ENCODE data around the gene MAP4. TPM values are rescaled to one million over a fixed set of nuclear protein-coding genes. Genes with fewer than 3 reads are reported as not detected.

The MAP4 gene
- total and polyA plus RNA-seq, 8 donors, result 31.0 to 146 (median 92.4) TPM

DNA sequence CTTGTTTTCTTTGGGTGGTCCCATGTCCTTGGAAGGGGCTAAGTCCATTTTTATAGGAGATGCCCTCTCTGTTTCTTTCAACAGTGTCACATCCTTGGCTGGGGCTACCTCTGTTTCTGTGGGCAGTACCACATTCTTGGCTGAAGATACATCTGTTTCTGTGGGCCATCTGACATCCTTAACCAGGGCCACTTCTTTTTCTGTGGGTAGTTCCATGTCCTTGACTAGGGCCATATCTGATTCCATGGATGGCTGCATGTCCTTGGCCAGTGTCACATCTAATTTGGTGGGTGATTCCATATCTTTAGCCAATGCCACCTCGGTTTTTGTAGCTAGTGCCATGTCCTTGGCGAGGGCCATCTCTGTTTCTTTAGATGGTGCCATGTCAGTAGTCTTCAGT lies 99.5 kb downstream of the MAP4 start:
- Histone ChIP-seq H3K4me3 (no peak overlapping the region), H3K4me1 (no peaks in the 10 kb centered on the region), H3K27me3 (no peaks in the 10 kb centered on the region), H3K9me3 (no peaks in the 10 kb centered on the region), H3K27ac (no peak overlapping the region), H3K36me3 (peaks cover 41 to 99% (median 92%) of the 10 kb centered on the region in 4 donors)
- intact Hi-C loops (cut with DNase I; ENCODE audit: low total_unique reads), result no loop called here
- WGBS, 5 donors, result 96 to 100% (median 97%) methylated on average over 2 of the region's 2 CpGs
- no peak for TF ChIP-seq POLR2AphosphoS5 (IDR thresholded peaks at IDR 0.05)
- TF ChIP-seq, protein P1, sequence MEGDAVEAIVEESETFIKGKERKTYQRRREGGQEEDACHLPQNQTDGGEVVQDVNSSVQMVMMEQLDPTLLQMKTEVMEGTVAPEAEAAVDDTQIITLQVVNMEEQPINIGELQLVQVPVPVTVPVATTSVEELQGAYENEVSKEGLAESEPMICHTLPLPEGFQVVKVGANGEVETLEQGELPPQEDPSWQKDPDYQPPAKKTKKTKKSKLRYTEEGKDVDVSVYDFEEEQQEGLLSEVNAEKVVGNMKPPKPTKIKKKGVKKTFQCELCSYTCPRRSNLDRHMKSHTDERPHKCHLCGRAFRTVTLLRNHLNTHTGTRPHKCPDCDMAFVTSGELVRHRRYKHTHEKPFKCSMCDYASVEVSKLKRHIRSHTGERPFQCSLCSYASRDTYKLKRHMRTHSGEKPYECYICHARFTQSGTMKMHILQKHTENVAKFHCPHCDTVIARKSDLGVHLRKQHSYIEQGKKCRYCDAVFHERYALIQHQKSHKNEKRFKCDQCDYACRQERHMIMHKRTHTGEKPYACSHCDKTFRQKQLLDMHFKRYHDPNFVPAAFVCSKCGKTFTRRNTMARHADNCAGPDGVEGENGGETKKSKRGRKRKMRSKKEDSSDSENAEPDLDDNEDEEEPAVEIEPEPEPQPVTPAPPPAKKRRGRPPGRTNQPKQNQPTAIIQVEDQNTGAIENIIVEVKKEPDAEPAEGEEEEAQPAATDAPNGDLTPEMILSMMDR (IDR thresholded peaks at IDR 0.05), result no peak
- no peak for TF ChIP-seq EP300 (IDR thresholded peaks at IDR 0.05)
- TF ChIP-seq POLR2A (IDR thresholded peaks at IDR 0.05), result no peak
- DNase-seq, result no peak

DNA sequence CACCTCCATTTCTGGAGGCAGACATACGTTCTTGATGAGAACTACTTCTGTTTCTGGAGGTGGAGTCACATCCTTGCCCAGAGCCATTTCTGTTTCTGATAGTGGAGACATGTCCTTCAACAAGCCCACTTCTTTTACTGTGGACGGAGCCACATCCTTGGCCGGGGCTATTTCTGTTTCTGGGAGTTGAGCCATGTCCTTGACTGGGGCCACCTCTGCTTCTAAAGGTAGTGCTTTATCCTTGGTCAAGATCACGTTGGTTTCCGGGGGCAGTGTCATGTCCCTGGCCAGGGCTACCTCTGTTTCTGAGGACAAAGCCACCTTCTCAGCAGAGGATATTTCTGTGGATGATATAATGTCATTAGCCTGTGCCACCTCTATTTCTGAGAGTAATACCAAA lies 100.0 kb downstream of the MAP4 start:
- intact Hi-C loops (cut with DNase I; ENCODE audit: low total_unique reads), result no loop called here
- H3K4me3 ChIP-seq, result no peak overlapping the region
- WGBS, 5 donors, result 75 to 92% (median 83%) methylated on average over 2 to 5 of the region's 5 CpGs

DNA sequence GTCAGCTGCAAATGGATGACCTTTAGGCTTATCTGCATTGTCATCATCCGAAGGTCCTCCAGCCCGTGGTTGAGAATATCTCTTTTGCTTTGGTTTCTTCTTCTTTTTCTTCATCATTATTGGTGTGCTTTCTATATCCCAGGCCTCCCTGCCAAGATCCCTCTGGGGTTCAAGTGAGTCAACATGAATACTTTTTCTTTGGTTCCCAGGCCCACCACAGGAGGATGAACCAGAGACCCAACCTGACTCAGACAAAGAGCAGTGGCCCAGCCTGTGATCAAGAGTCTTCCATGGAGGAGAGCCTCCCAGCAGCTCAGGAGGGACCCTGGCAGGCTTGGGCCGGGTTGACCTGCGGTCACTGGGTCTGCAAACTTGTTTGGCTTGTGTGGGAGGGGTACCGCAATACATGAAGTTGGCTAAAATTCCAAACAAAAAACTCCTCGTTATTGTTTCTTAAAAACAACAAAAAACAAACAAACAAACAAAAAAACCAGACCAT lies 104.2 kb downstream of the MAP4 start:
- no peak for TF ChIP-seq POLR2AphosphoS5 (IDR thresholded peaks at IDR 0.05)
- no peak for TF ChIP-seq EP300 (IDR thresholded peaks at IDR 0.05)
- TF ChIP-seq POLR2A (IDR thresholded peaks at IDR 0.05), result no peak
- TF ChIP-seq, protein P1 (IDR thresholded peaks at IDR 0.05), result no peak
- Histone ChIP-seq H3K27ac (no peak overlapping the region), H3K9me3 (no peaks in the 10 kb centered on the region), H3K4me1 (peaks cover 0 to 7% (median 0%) of the 10 kb centered on the region in 4 donors), H3K36me3 (peaks cover 34 to 90% (median 81%) of the 10 kb centered on the region in 4 donors), H3K4me3 (no peak overlapping the region), H3K27me3 (no peaks in the 10 kb centered on the region)
- no peak for DNase-seq
- 90 to 92% (median 92%) methylated on average over 6 of the region's 6 CpGs for WGBS, 5 donors
- intact Hi-C loops (cut with DNase I; ENCODE audit: low total_unique reads), result no loop called here

More for the DNA sequence above, 100.0 kb downstream of the MAP4 start:
- H3K27ac ChIP-seq, result no peak overlapping the region
- no peaks in the 10 kb centered on the region for H3K4me1 ChIP-seq
- TF ChIP-seq EP300 (IDR thresholded peaks at IDR 0.05), result no peak
- TF ChIP-seq POLR2AphosphoS5 (IDR thresholded peaks at IDR 0.05), result no peak
- TF ChIP-seq, protein P1 (IDR thresholded peaks at IDR 0.05), result no peak
- no peak for TF ChIP-seq POLR2A (IDR thresholded peaks at IDR 0.05)
- peaks cover 41 to 99% (median 92%) of the 10 kb centered on the region in 4 donors for H3K36me3 ChIP-seq
- no peaks in the 10 kb centered on the region for H3K9me3 ChIP-seq
- DNase-seq, result no peak
- H3K27me3 ChIP-seq, result no peaks in the 10 kb centered on the region

DNA sequence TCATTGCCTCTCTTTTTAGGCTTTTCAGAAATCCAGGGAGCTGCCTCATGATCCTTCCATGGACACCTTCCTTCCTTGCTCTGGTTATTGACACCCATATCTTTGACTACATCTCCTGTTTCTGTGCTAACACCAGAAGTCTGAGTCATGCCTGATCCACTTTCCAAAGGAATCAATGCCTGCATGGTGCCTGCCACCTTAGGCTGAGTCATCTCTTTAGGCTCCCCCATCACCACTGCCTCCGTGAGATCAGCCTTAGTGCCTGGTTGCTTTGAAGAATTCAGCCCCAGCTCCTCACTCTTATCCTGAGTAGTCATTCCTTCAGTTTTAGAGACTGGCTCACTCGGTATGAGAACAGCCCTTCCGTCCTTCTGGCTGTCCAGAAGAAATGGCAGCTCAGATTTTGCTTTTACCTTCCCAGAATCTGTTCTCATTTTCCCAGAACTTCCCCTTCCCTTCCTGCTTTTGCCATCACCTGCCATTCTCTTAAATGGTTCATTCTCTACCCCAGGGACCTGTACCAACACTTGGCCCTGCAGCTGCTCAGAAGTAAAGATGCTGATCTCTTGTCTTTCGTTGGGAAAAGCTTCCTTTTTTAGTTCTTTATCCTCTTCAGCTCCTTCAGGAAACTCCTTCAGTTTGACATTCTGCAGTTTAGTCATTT lies 105.3 kb downstream of the MAP4 start:
- intact Hi-C loops (cut with DNase I; ENCODE audit: low total_unique reads), result no loop called here
- no peak for DNase-seq
- Histone ChIP-seq H3K27me3 (no peaks in the 10 kb centered on the region), H3K9me3 (no peaks in the 10 kb centered on the region), H3K36me3 (peaks cover 25 to 87% (median 79%) of the 10 kb centered on the region in 4 donors), H3K27ac (no peak overlapping the region), H3K4me3 (no peak overlapping the region), H3K4me1 (peaks cover 0 to 7% (median 0%) of the 10 kb centered on the region in 4 donors)
- TF ChIP-seq, protein P1 (IDR thresholded peaks at IDR 0.05), result no peak
- no peak for TF ChIP-seq POLR2AphosphoS5 (IDR thresholded peaks at IDR 0.05)
- no peak for TF ChIP-seq EP300 (IDR thresholded peaks at IDR 0.05)
- no peak for TF ChIP-seq POLR2A (IDR thresholded peaks at IDR 0.05)
- 70 to 92% (median 88%) methylated on average over 4 of the region's 4 CpGs for WGBS, 5 donors

All from stomach (tissue), 9 donors.